GM10266 (cell line): ENCODE results near the gene TRIM8.

Source experiments
- DNase-seq: peaks from one replicate; pipeline ENCODE4 v3.0.0; 2012; ENCODE audit errors: extremely low spot score
- CTCF ChIP-seq: IDR thresholded peaks from 2 replicates; pipeline ENCODE4 v1.5.1; 2012; ENCODE audit warnings: mild to moderate bottlenecking, low read depth; ENCODE audit not compliant: control insufficient read depth, insufficient read depth; ENCODE audit errors: missing control alignments

TRIM8 gene

GRCh38 chr10:102646610-102647442, 2.5 kb downstream of the TRIM8 start:
- TF ChIP-seq CTCF: no peak
- no peak for DNase-seq

- DNase-seq: no peak
- TF ChIP-seq CTCF: no peak
These were observed 3.4 kb downstream of the TRIM8 start for GRCh38 chr10:102647443-102648268.

- no peak for DNase-seq
- no peak for TF ChIP-seq CTCF
These were observed 4.1 kb downstream of the TRIM8 start for GRCh38 chr10:102648269-102648888.

GRCh38 chr10:102648889-102649796, 4.9 kb downstream of the TRIM8 start:
- no peak for DNase-seq
- no peak for TF ChIP-seq CTCF

GRCh38 chr10:102649797-102650654, 5.7 kb downstream of the TRIM8 start:
- no peak for TF ChIP-seq CTCF
- no peak for DNase-seq
